K562 (cell line): ENCODE results near the gene SKIC2.
"Not testable (repeated sequence)": the region's sequence is repeated elsewhere in the genome, so short reads cannot be mapped to it uniquely, and the experiment has no call there.

Experiments used
- CTCF ChIP-seq, 3 experiments: IDR thresholded peaks in 2 of 3; conservative IDR thresholded peaks in 1 of 3; 2 replicates each; pipeline ENCODE4 v1.5.1; 2011 to 2012; ENCODE audit warnings: low read length in 3 of 3, mild to moderate bottlenecking in 3 of 3, control low read depth in 2 of 3, improper control_type of control experiment in 1 of 3, inconsistent platforms in 1 of 3, low read depth in 1 of 3, mixed read lengths in 1 of 3, moderate library complexity in 1 of 3; ENCODE audit not compliant: insufficient read depth in 2 of 3
- ETV5 ChIP-seq: sonication (generic); formaldehyde crosslinking; IDR thresholded peaks from 2 replicates; pipeline ENCODE4 v1.4.0; 2020; ENCODE audit warnings: low read depth, mild to moderate bottlenecking, missing genetic modification reagents
- EZH2 ChIP-seq: IDR thresholded peaks from 2 replicates; pipeline ENCODE4 v1.6.1; 2012; ENCODE audit warnings: low read depth, mild to moderate bottlenecking, inconsistent platforms, low read length, borderline replicate concordance
- FOSL1 ChIP-seq: fragments of 200-800 bp; sonication (Bioruptor generic); conservative IDR thresholded peaks from 2 replicates; pipeline ENCODE4 v1.6.1; 2016; ENCODE audit warnings: missing genetic modification characterization, missing compliant biosample characterization
- NCOA4 ChIP-seq: fragments of 450-650 bp; IDR thresholded peaks from 2 replicates; pipeline ENCODE4 v1.6.1; 2018; ENCODE audit warnings: mild to moderate bottlenecking; ENCODE audit not compliant: partially characterized antibody
- POLR2A ChIP-seq: fragments of 450-650 bp; conservative IDR thresholded peaks from 2 replicates; pipeline ENCODE4 v1.6.1; 2016
- POLR2AphosphoS5 ChIP-seq: IDR thresholded peaks from 2 replicates; pipeline ENCODE4 v1.6.1; 2011; ENCODE audit warnings: mild to moderate bottlenecking, low read depth, low read length, moderate library complexity; ENCODE audit not compliant: control insufficient read depth, insufficient read depth
- RNF2 ChIP-seq: sonication (generic); IDR thresholded peaks from 2 replicates; pipeline ENCODE4 v1.6.1; 2016
- TF ChIP-seq, protein P1 (sequence below), 2 experiments: fragments of 450-650 bp in 1 of 2; sonication (generic) in 1 of 2; formaldehyde crosslinking in 1 of 2; IDR thresholded peaks in 1 of 2; conservative IDR thresholded peaks in 1 of 2; 2 replicates each; pipeline versions ENCODE4 v1.6.1 to v1.8.1; 2016 to 2023; ENCODE audit warnings: mild to moderate bottlenecking in 2 of 2, moderate library complexity in 2 of 2, inconsistent platforms in 1 of 2, missing genetic modification reagents in 1 of 2
- TF ChIP-seq, protein P2 (sequence below): sonication (generic); formaldehyde crosslinking; IDR thresholded peaks from 2 replicates; pipeline ENCODE4 v1.8.0; 2022; ENCODE audit warnings: mild to moderate bottlenecking, low read depth, missing genetic modification reagents

DNA sequence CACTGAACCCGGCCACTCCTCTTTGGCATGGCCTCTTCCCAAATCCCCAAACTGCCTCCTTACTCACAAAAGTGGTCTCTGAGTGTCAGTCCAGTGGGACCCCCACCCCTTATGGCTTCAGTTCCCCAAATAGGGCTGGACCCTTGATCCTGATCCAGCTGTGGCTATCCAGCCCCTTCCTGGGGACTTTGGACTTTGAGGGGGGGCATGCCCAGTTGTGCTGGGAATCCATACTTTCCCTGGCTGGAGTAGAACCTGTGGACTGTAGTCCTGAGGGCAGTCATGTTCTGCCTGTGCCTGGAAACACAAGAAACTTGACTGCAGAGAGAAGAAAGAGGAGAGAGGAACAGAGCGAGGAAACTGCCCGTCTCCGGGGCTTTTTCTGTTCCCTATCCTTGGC lies 45.4 kb downstream of the SKIC2 start:
- not testable (repeated sequence) for TF ChIP-seq EZH2; CTCF (IDR thresholded peaks at IDR 0.05 in 2 of 3, conservative IDR thresholded peaks at IDR 0.05 in 1 of 3; ENCODE audit: insufficient read depth in 2 of 3, low read depth in 1 of 3, low read length in 3 of 3); ETV5 (CRISPR knock-in tag); POLR2AphosphoS5; RNF2; POLR2A; NCOA4; FOSL1 (tag)
- TF ChIP-seq, protein P1, sequence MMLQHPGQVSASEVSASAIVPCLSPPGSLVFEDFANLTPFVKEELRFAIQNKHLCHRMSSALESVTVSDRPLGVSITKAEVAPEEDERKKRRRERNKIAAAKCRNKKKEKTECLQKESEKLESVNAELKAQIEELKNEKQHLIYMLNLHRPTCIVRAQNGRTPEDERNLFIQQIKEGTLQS (IDR thresholded peaks at IDR 0.05): not testable (repeated sequence)
- TF ChIP-seq, protein P1 (CRISPR knock-in tag; conservative IDR thresholded peaks at IDR 0.05): not testable (repeated sequence)
- TF ChIP-seq, protein P2, sequence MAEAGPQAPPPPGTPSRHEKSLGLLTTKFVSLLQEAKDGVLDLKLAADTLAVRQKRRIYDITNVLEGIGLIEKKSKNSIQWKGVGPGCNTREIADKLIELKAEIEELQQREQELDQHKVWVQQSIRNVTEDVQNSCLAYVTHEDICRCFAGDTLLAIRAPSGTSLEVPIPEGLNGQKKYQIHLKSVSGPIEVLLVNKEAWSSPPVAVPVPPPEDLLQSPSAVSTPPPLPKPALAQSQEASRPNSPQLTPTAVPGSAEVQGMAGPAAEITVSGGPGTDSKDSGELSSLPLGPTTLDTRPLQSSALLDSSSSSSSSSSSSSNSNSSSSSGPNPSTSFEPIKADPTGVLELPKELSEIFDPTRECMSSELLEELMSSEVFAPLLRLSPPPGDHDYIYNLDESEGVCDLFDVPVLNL (CRISPR knock-in tag): not testable (repeated sequence)
